Renal cortex interstitium (tissue), 11 donors: Measurements from ENCODE around the gene PRLH. TPM values are rescaled to one million over a fixed set of nuclear protein-coding genes. Genes with fewer than 3 reads are reported as not detected.

Source experiments
- DNase-seq, 11 donors: peaks; one replicate each; pipeline ENCODE4 v3.0.0-alpha.2; 2013; ENCODE audit warnings: low read depth in 9 of 11, low spot score in 4 of 11; ENCODE audit errors: extremely low read depth in 1 of 11
- polyA plus RNA-seq, 3 donors: library from polyadenylated mRNA; unstranded; fragments of 120-200 nt; gene quantifications; one replicate each; pipeline ENCODE4 v1.2.1, GENCODE V29; 2013; ENCODE audit not compliant: insufficient read length in 3 of 3

The PRLH gene
- polyA plus RNA-seq, 3 donors = not detected

DNA sequence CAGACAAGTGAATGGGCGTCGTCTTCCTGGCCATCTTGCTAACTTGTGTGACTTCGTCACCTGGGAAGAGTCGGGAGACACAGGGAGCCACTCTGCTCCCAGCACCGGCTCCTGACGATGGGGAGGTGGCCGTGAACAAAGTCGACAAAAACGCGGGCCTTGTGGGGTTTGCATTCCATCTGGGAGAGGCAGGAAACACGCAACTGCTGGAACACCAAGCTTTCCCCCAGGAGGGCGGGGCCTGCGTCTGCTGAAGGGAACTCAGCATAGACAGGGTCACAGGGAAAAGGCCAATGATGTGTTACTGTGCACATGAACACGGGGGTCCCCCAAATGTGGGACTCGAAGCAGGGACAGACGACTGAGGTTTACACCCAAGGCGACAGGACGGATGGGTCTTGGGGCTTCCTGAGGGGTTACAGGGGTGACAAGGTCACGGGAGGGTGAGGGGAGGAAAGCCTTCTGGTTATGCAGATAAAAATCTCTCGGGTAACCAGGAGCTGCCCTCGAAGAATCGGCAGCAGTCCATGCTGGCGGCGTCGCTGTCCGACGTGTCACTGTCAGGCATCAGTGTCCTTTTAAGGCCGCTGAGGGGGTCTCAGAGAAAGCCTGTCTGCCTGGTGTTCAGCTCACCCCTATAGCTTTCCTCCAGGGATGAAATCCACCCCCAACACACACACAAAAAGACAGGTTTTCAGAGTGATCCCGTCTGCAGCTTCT lies 28.2 kb upstream of the PRLH start:
- no peak for DNase-seq

DNA sequence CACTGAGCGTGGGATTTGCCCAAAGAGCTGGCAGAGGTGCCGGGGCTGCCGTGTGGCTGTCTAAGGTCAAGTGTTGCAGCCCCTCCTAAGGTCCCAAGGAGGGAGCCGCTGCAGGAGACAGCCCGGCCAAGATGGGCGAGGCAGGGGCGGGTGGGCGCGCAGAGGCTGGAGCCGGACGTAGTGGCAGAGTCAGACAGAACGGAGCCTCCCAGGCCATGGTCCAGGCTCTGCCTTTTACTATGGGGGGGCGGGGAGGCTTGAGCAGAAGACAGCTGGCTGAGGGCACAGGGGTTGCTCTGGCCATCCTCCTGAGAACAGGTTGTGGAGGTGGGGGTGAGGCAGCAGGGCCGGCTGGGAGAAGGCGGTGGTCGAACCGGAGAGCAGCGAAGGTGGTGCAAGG lies 27.5 kb upstream of the PRLH start:
- no peak for DNase-seq

DNA sequence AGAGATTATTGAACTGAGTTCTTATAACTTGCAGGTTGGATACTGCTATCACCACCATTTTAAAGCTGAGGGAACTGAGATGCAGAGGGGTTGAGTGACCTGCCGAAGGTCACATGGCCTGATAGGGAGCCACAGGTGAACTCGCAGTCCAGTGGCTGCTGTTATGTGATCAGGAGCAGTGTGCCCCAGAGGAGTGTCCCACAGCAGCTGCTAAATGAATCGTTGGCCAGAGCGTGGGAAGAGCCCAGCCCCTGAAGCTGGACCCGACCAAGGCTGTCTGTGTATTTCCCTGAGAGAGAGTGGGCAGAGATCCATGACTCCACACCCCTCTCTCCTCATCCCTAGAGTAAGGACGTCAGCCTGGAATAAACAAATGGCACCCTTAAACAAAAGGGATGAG lies 26.7 kb upstream of the PRLH start:
- no peak for DNase-seq

DNA sequence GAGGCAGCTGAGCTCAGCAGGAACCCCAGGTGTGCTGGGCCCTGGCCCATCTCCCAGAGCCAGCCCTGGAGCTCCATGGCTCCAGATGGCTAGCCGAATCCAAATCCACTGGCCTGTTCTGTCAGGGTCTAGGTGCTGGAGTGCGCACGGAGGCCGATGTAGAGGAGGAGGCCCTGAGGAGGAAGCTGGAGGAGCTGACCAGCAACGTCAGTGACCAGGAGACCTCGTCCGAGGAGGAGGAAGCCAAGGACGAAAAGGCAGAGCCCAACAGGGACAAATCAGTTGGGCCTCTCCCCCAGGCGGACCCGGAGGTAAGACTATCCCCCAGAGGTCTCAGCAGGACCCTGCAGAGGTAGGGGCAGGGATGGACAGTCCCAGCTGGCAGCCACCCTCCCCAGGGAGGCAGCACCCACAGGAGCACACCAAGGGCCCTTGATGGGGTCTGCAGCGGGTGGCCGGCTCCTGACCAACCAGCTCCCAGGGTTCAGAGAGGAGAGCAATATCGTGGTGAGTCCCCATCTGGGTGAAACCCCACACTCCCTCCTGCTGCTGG lies 26.1 kb upstream of the PRLH start:
- no peak for DNase-seq

DNA sequence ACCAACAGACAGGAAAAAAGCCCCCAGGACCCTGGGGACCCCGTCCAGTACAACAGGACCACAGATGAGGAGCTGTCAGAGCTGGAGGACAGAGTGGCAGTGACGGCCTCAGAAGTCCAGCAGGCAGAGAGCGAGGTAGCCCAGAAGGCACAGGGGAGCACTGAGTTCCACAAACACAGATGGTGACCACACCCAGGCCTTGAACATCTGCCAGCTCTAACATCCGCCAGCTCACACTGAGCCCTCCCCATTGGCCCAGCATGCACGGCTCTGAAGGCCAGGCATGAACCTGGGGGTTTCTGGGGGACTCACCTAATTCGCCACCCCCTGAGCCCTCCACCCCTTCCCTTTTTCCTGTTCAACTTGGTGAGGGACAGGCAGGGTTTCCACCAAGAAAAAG lies 25.6 kb upstream of the PRLH start:
- DNase-seq = no peak

DNA sequence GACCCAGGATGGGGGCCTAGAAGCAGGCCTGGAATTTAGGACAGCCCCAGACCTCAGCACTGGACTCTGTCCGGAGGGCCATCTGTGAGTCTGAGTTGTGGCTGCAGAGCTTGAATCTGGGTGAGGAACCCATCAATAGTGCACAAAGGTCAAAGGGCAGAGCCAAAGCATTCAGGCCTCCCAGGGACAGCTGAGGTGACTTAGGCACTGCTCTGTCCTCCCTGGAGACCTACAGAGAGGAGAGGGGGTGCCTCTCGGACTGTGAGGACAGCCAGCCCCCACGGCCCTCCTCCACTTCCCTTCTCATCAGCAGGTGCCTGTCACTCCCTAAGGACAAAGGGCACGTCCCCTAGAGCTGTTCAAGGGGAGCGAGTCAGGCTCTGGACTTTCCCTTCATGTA lies 25.1 kb upstream of the PRLH start:
- DNase-seq = no peak

DNA sequence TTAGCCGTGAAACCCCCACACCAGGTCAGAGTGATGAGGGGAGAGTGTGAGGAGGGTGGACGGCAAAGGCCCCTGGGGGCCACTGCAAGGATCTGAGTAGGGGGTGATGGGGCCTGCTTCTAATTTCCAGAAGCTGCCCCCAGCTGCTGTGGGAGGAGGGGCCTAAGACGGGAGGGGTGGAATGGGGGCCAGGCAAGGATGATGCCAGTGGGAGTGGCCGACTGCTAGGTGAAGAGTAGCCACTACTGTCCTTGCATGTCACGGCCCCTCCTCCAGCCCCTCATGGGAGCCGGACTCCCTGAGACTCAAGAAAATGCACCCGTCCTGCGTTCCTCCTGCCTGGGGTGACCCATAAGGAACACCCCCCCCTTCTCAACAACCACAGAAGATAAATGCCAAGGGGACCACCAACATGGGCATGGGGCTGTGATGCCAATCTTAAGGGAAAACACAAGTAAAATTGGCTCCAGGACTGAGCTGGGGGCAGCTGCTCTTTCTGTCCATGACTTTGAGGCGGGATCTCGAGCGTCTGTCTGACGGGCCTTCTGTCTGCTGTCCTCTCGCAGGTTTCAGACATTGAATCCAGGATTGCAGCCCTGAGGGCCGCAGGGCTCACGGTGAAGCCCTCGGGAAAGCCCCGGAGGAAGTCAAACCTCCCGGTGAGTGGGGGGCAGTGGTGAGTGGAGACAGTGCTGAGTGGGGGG lies 24.2 kb upstream of the PRLH start:
- no peak for DNase-seq

DNA sequence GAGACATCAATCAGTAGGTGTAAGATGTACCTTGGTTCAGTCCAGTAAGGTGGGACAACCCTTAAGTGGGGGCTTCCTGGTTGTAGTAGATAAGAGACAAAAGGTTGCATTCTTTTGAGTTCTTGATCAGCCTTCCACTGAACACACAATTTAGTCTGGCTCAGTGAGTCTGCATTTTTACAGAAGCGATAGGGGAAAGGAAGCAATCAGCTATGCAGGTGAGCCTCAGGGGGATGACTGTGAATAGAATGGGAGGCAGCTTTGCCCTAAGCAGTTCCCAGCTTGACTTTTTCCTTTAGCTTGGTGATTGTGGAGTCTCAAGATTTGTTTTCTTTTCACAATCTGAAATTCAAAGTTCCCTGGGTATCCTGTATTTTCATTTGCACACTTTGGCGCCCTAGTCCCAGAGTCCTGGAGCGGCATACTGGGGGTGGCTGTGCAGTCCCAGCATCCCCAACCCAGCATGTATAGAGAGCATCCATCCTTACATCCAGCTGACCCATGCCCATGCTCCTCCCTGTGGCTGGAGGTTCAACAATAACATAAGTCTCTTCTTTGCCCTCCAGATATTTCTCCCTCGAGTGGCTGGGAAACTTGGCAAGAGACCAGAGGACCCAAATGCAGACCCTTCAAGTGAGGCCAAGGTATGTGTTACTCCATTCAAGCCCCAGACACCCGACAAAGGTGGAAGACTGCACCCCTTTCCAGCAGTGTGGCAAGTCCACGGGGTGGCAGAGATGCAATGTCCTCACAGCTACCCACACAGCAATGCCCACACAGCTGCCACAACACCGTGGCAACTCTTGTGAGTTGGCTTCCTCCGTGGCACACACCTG lies 20.1 kb upstream of the PRLH start:
- DNase-seq = no peak

DNA sequence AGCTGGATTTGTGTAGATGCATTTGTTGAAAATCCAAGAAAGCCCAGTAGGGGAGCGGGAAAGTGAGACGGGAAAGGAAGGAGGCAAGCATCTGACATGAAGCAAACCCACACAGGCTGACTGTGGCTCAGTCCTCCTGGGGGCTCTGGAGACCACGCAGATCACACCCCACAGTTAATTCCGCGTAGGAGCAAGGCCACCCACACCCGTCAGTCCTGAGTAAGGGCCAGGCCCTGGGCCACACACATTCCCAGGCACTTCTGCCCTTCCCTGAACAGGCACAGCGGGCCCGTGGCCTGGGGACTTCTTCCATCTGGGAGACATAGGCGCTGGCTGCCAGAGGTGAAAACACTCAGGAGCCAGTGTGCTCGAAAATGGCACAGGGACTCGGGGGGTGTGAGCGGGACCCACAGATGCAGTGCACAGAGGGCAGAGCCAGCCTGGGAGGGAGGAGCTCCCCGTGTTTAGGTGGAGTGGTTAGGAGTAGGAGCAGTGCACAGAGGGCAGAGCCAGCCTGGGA lies 19.4 kb upstream of the PRLH start:
- no peak for DNase-seq

DNA sequence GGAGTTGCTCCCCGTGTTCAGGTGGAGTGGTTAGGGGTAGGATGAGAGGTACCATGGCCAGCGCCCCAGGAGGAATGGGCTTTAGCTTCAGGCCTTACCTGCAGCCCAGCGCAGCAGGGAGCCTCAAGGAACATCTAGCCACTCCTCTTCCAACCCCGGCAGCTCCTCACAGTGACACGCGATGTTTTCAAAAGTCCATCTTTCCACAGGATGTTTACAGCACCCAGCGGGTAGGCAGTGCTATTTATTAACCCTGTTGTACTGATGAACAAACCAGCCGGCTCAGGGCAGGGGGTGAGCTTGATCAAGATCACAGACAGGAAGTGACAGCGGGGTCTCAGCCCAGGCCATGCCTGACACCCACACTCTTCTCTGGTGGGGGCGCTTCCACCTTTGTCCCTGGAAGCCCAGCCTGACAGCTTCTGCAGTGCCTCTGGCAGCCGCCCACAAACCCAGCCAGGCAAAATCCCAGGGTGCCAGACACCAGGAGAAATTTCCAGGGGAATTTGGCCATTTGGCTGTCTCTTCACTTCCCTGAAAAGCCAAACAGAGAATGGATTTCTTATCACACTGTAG lies 18.4 kb upstream of the PRLH start:
- no peak for DNase-seq

DNA sequence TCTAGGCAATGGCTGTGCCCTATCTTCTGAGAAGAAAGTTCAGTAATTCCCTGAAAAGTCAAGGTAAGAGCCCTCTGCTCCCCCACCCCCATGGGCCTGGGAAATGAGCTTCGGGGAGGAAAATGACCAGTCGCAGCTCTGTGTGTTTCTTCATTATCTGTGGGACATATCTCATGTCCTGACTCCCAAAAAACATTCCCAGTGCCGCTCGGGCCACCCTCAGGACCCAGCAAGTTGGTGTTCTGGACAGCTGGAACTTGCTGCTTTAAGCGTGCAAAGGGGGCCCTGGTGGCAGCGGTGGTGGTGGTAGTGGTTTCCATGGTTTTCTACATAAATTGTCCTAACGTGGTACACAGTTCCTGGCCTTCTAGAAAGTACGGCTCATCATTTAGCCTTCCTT lies 17.2 kb upstream of the PRLH start:
- no peak for DNase-seq

DNA sequence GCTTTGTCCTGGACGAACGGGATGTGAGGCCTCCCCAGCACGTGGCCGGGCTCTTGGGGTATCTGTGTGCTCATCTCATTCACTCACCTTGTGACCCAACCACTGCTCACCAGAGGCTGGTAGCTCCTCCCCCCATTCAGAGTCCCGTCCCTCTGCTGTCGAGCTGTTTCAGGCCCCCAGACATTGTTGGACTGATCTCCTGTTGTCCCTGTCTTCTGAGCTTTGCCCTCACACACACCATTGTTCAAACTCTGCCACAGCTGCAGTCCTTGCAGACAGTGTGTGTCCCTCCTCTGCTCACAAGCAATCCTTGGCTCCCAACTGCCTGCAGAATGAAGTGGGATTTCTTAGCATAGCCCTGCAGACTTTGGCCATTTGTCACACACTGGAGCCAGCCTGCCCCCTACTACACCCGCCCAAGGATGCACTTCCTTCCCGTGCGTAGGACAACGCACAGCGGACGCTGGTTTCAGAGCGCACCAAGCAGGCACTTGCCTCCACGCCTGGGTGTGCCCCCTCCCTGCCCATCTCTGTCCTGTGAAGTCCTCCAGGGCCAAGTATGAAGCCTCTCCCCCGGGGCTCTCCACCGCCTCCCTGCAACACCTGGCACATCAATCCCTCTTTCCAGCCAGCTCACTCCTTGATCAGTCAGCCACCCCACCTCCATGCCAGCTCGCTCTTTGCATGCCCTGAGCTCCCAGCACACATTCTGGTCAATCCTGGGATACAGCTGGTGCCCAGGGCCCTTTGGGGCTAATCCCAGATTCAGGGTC lies 16.5 kb upstream of the PRLH start:
- no peak for DNase-seq

DNA sequence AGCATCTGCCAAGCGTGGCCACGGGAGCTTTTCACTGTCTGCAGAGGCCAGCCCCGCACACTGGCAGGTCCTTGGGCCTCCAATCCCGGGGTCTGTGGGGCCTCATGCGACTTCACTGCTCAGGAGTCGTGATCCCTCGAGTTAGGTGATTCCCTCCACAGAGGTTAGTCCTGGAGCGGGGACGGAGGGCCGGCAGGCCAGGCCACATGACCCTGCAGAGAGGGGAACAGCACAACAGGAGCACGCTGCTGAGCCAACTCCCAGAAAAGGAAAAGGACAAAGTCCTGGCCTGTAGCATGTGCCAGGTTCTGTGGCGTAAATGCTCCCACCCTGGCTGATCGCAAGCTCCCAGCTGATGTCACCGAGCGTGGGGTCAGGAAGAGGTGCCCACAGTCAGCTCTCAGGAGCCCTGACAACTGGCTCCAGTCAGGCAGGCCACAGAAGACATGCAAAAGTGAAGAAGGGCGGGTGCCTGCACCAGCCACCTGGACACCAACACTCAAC lies 15.3 kb upstream of the PRLH start:
- no peak for DNase-seq

DNA sequence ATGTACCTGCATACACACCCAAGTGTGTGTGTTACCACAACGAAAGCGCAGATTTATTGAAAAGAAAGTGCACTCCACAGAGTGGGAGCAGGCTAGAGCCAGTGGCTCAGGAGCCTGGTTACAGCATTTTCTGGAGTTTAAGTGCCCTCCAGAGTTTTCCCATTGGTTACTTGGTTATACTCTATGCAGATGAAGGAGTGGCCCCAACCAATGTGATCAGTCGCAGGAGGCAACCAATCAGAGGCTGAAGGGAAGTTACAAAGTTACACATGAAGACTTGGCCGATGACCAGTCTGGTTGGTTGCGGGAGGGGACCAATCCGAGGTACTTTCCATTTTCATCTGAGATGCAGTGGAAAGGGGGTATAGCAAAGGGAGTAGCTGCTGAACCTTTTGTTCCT lies 13.5 kb upstream of the PRLH start:
- no peak for DNase-seq

DNA sequence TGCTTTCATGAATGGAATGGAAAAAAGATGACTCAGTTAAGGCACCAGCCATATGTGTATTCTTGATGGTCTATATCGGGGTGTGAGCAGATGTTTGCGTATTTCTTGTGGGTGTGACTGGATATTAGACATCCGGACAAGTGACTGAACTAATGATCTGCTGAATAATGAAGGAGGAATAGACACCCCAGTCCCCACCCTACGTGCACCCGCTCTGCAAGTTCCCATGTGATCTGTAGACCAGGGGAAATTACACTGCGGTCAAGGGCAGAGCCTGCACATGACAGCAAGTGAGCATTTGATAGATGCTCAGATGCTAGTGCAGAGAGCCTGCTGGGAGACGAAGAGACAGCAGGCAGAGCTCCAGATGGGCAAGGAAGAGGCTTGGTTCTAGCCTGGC lies 12.4 kb upstream of the PRLH start:
- no peak for DNase-seq

DNA sequence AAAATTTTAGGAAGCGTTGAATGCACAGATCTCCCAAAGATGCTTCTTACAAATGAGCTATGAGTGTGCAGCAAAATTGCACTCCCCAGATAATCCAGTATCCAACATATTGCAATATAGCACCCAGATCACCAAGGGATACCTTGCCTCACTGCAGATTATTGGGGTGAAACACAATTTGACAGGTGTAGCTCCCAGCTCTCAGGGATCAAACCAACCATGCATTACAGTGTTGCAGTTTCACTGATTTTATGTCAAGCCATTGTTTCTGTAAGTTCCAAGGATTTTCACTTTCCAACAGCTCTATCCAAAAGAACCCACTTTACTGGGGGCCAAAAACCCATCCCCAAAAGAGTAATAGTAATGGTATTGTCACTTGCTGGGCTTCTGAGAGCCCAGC lies 10.8 kb upstream of the PRLH start:
- DNase-seq = no peak

DNA sequence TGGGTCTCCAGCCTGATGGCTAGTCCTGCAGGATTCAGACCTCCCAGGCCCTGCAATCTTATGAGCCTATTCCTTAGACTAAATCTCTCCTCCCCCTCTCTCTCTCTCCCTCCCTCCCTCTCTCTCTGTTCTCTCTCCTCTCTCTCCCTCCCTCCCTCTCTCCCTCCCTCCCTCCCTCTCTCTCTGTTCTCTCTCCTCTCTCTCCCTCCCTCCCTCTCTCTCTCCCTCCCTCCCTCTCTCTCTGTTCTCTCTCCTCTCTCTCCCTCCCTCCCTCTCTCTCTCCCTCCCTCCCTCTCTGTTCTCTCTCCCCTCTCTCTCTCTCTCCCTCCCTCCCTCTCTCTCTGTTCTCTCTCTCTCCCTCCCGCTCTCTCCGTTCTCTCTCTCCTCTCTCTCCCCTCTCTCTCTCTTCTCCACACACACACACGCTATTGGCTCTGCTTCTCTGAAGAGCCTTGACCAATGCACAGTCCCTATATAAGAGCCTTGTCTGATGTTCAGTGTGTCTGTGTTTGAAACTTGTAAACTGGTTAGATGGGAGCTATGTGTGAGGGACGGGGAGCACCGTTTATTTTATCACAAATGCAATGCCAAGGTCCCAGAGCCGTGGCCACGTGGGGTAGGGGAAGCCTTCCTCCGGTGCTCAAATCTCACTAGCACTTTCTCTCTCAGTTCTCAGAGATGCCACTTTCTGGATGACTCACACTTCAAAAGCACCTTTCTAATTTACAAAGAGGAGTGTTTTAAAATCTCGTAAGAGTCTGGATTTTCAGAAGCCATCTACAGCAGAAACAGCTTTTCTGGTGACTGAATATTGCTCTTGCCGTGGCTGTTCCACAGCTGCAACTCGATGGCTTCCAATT lies 9.4 kb upstream of the PRLH start:
- no peak for DNase-seq

DNA sequence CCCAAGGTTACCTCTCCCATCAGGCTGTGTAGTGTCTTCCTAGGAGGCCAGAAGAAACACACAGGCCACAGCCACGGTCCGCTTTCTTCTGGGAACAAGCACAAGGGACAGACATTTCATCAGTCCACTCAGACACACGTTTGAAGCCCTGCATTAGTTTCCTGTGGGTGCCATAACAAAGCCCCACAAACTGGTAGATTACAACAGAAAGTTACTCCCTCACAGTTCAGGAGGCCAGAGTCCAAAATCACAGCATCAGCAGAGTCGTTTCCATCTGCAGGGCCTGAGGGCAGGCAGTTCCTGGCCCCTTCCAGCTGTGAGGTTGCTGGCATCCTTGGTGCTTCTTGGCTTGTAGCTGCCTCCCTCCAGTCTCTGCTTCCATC lies 8.8 kb upstream of the PRLH start:
- no peak for DNase-seq
